DOHH2 (cell line): ENCODE measurements around the gene AIRE.

Experiments used
- CTCF ChIP-seq: fragments of 200-600 bp; sonication (generic); IDR thresholded peaks from one replicate; pipeline ENCODE4 v1.5.1; 2014; ENCODE audit warnings: antibody characterized with exemption, mild to moderate bottlenecking, low read depth, low read length; ENCODE audit not compliant: poor library complexity, severe bottlenecking
- EZH2phosphoT487 ChIP-seq: fragments of 200-600 bp; sonication (generic); IDR thresholded peaks from 2 replicates; pipeline ENCODE4 v1.6.1; 2017; ENCODE audit warnings: borderline replicate concordance, mild to moderate bottlenecking, antibody characterized with exemption, low read length, moderate library complexity, mixed read lengths

- TF ChIP-seq CTCF (no peak), EZH2phosphoT487 (no peak)
These were observed 39.1 kb downstream of the AIRE start for GRCh38 chr21:44324854-44325107.
